ENCODE results near the gene ZNRF3.

The ZNRF3 gene

DNA sequence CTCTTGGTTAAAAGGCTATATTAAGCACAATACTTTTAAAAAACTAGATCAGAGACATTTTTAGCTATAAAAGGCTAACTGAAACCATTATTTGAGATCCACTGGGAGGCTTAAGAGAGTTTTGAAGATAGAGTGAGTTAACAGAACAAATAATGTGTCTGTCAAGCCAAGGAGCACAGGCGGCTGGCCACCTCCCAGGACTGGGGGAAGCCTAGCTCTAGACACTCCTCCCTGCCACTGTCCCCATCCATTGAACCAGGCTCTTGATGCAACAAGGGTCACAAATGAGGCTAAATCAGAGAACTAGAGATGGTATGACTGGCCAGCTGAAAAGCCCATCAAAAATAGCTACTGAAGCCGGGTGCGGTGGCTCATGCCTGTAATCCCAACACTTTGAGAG is 115.3 kb downstream of the ZNRF3 start:
- TF ChIP-seq, protein P1, sequence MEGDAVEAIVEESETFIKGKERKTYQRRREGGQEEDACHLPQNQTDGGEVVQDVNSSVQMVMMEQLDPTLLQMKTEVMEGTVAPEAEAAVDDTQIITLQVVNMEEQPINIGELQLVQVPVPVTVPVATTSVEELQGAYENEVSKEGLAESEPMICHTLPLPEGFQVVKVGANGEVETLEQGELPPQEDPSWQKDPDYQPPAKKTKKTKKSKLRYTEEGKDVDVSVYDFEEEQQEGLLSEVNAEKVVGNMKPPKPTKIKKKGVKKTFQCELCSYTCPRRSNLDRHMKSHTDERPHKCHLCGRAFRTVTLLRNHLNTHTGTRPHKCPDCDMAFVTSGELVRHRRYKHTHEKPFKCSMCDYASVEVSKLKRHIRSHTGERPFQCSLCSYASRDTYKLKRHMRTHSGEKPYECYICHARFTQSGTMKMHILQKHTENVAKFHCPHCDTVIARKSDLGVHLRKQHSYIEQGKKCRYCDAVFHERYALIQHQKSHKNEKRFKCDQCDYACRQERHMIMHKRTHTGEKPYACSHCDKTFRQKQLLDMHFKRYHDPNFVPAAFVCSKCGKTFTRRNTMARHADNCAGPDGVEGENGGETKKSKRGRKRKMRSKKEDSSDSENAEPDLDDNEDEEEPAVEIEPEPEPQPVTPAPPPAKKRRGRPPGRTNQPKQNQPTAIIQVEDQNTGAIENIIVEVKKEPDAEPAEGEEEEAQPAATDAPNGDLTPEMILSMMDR (IDR thresholded peaks at IDR 0.05) = no peak
- Histone ChIP-seq H3K4me3 (no peak overlapping the region), H3K27ac (no peak overlapping the region)
- no peak for DNase-seq (ENCODE audit: low spot score)

DNA sequence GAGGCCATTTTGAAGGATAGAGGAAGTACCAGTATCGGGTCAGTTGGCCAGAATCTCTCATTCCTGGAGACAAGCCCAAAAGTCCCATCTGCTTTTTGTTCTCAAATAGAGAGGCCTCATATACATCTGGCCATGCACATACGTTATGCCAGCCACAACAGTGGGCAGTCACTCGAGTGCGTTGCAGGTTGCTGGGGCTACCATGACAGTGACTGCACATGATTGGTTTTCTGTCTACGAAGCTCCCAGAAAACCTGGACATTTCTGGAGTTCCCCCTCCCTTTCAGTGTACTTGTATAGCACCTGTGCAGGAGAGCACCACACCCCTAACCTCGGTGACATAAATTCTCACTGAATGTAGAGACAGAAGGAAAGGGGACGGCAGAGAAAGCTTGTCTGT is 116.1 kb downstream of the ZNRF3 start:
- TF ChIP-seq, protein P1 (IDR thresholded peaks at IDR 0.05) = no peak
- Histone ChIP-seq H3K27ac (no peak overlapping the region), H3K4me3 (no peak overlapping the region)
- DNase-seq (ENCODE audit: low spot score) = no peak

DNA sequence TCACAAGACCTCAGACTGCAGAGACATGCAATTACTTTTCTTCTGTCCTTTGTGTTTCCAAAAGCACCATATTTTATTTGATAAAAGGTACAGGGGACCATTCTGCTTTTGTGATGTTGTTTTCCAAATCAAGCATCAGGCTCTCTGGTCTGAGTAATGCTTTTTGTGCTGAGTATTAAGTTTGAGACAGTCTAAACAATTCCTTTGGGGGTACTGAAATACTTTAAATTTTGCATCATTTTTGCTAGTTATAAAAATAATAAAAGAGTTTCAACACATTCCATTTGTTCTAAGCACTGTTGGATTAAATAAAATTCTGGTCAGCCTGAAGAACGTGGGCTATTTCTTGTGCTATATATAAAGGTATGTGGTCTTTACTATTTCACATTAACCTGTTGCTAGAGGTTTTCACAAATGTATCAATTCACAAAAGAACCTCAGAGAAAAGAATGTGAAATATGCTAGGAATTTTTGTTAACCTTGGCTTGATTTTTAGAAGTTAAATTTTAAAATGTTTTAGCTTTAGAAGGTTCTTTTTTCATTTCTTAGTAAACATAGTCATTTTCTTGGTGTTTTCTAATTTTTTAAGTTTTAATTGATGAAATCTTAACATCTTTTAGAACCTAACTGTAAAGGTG is 116.7 kb downstream of the ZNRF3 start:
- no peak for DNase-seq (ENCODE audit: low spot score)
- TF ChIP-seq, protein P1 (IDR thresholded peaks at IDR 0.05) = no peak
- no peak overlapping the region for H3K4me3 ChIP-seq
- H3K27ac ChIP-seq = no peak overlapping the region

DNA sequence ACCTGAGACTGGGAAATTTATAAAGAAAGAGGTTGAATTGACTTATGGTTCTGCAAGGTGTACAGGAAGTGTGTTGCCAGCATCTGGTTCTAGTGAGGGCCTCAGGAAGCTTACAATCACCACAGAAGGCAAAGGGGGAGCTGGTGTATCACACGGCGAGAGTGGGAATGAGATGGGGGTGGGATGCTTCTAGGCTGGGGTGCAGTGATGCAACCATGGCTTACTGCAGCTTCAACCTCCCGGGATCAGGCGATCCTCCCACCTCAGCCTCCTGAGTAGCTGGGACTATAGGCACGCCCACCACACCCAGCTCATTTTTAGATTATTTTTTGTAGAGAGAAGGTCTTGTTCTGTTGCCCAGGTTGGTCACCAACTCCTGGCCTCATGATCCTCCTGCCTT is 117.3 kb downstream of the ZNRF3 start:
- Histone ChIP-seq H3K27ac (no peak overlapping the region), H3K4me3 (no peak overlapping the region)
- no peak for DNase-seq (ENCODE audit: low spot score)
- TF ChIP-seq, protein P1 (IDR thresholded peaks at IDR 0.05) = no peak

DNA sequence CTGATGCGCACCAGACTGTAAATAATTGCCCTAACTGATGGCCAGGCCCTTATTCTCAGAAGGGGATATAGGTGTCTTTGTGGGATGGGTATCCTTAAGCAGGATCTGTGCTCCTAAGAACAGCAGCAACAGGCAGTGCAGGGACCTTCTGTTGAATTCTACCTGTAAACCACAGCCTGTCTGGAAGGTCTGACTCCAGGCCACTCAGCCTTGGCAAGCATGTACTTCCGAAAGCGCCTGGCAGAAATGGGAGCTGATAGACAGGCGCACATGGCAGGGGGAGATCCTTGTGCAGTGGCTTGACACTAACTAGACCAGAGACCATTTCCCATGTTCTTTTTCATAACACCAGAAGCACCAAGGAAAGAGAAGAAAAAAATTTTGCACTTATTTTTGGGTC is 119.2 kb downstream of the ZNRF3 start:
- DNase-seq (ENCODE audit: low spot score) = no peak
- TF ChIP-seq, protein P1 (IDR thresholded peaks at IDR 0.05) = no peak
- no peak overlapping the region for H3K4me3 ChIP-seq
- H3K27ac ChIP-seq = no peak overlapping the region

DNA sequence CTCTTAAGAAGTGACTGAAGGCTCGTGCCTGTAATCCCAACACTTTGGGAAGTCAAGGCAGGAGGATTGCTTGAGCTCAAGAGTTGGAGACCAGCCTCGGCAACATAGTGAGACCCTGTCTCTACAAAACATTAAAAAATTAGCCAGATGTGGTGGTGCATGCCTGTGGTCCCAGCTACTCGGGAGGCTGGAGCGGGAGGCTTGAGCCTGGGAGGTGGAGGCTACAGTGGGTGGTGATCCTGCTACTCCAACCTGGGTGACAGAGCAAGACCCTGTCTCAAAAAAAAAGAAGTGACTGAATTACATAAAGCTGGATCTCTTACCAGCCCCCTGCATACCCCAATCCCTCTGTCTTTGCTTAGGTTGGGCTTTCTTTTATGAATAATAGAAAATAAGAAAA is 120.2 kb downstream of the ZNRF3 start:
- Histone ChIP-seq H3K4me3 (no peak overlapping the region), H3K27ac (no peak overlapping the region)
- DNase-seq (ENCODE audit: low spot score) = no peak
- TF ChIP-seq, protein P1 (IDR thresholded peaks at IDR 0.05) = no peak

DNA sequence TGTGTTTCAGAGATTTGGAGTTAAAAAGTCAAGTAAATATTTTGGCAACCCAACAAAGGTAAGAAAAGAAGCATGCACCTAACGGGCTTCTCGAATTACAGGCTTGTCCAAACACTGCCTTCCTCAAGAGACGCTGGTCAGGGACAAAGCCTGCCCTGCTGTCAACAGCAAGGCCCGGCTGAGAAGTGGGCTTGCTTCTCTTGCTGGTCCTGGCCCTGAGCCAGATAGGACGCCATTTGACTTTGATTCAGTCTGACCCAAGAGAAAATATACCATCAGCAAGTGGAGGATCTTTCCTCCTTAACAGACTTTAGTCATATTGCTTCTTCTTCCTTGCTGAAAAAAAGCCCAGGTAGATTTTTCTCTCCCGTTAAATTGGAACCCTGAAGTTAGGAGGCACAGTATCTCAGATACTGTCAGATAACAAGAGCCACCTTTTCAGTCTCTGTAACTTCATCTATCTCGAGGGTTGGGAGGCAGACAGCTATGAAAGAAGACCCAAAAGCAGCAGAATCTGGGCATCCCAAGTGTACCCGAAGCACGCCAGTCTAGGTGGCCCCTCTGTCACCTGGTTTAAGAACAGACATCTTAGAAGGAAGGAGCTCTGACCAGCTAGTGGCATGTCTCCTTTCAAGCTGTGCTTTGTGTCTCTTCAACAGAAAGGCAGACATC is 120.7 kb downstream of the ZNRF3 start:
- TF ChIP-seq, protein P1 (IDR thresholded peaks at IDR 0.05) = no peak
- Histone ChIP-seq H3K4me3 (no peak overlapping the region), H3K27ac (no peak overlapping the region)
- DNase-seq (ENCODE audit: low spot score) = no peak
